ENCODE results near the gene ZNF750. TPM values are rescaled to one million over a fixed set of nuclear protein-coding genes. Genes with fewer than 3 reads are reported as not detected.

The ZNF750 gene
- total RNA-seq, 1 donor from 2014 or later = 0.34 TPM

GRCh38 chr17:82797061-82797460, 42.8 kb downstream of the ZNF750 start:
- H3K9ac ChIP-seq (ENCODE audit: low read length) = no peak overlapping the region
- FAIRE-seq = no peak
- no peaks in the 10 kb centered on the region for H3K27me3 ChIP-seq (ENCODE audit: insufficient read depth, low read length)
- no peak for DNase-seq (ENCODE audit: low read depth)
- no peaks in the 10 kb centered on the region for H3K4me1 ChIP-seq (ENCODE audit: insufficient read depth, low read length)
- Mint-ChIP-seq H3K9me3 (ENCODE audit: unreplicated experiment) (peaks cover 3% of the 10 kb centered on the region), H3K36me3 (ENCODE audit: low read depth, unreplicated experiment) (peaks cover 15% of the 10 kb centered on the region), H3K4me1 (ENCODE audit: low read depth, unreplicated experiment) (peaks cover 1% of the 10 kb centered on the region), H3K27ac (ENCODE audit: unreplicated experiment) (no peak overlapping the region), H3K4me3 (ENCODE audit: unreplicated experiment) (no peak overlapping the region), H3K27me3 (ENCODE audit: low read depth, unreplicated experiment) (no peaks in the 10 kb centered on the region)
- peaks cover 28% of the 10 kb centered on the region for H3K79me2 ChIP-seq (ENCODE audit: insufficient read depth, low read length)
- H4K20me1 ChIP-seq (ENCODE audit: insufficient read depth, low read length) = peaks cover 27% of the 10 kb centered on the region
- TF ChIP-seq EZH2 (IDR thresholded peaks at IDR 0.05; ENCODE audit: insufficient read depth, low read length) = no peak
- no peak for TF ChIP-seq CTCF (IDR thresholded peaks at IDR 0.05; ENCODE audit: insufficient read depth, low read depth, low read length)
- H3K36me3 ChIP-seq (ENCODE audit: insufficient read depth, low read length) = no peaks in the 10 kb centered on the region
- H2AFZ ChIP-seq (ENCODE audit: low read depth, low read length) = no peak overlapping the region
- no peaks in the 10 kb centered on the region for H3K9me3 ChIP-seq (ENCODE audit: insufficient read depth, low read depth, low read length)
- no peak overlapping the region for H3K4me2 ChIP-seq (ENCODE audit: low read length)
- no peak overlapping the region for H3K27ac ChIP-seq (ENCODE audit: low read depth, low read length)
- H3K4me3 ChIP-seq (ENCODE audit: insufficient read depth, low read depth, low read length) = no peak overlapping the region

- no peak overlapping the region for H3K27ac ChIP-seq (ENCODE audit: low read depth, low read length)
- H4K20me1 ChIP-seq (ENCODE audit: insufficient read depth, low read length) = peaks cover 25% of the 10 kb centered on the region
- H3K4me2 ChIP-seq (ENCODE audit: low read length) = no peak overlapping the region
- peaks cover 33% of the 10 kb centered on the region for H3K79me2 ChIP-seq (ENCODE audit: insufficient read depth, low read length)
- no peak overlapping the region for H3K9ac ChIP-seq (ENCODE audit: low read length)
- TF ChIP-seq EZH2 (IDR thresholded peaks at IDR 0.05; ENCODE audit: insufficient read depth, low read length) (no peak), CTCF (IDR thresholded peaks at IDR 0.05; ENCODE audit: insufficient read depth, low read depth, low read length) (no peak)
- no peaks in the 10 kb centered on the region for H3K9me3 ChIP-seq (ENCODE audit: insufficient read depth, low read depth, low read length)
- Mint-ChIP-seq H3K27ac (ENCODE audit: unreplicated experiment) (no peak overlapping the region), H3K27me3 (ENCODE audit: low read depth, unreplicated experiment) (no peaks in the 10 kb centered on the region), H3K4me3 (ENCODE audit: unreplicated experiment) (no peak overlapping the region), H3K9me3 (ENCODE audit: unreplicated experiment) (no peaks in the 10 kb centered on the region), H3K36me3 (ENCODE audit: low read depth, unreplicated experiment) (peaks cover 14% of the 10 kb centered on the region), H3K4me1 (ENCODE audit: low read depth, unreplicated experiment) (peaks cover 8% of the 10 kb centered on the region)
- H3K4me1 ChIP-seq (ENCODE audit: insufficient read depth, low read length) = peaks cover 8% of the 10 kb centered on the region
- no peak for FAIRE-seq
- H3K4me3 ChIP-seq (ENCODE audit: insufficient read depth, low read depth, low read length) = no peak overlapping the region
- no peak overlapping the region for H2AFZ ChIP-seq (ENCODE audit: low read depth, low read length)
- no peak for DNase-seq (ENCODE audit: low read depth)
- H3K27me3 ChIP-seq (ENCODE audit: insufficient read depth, low read length) = no peaks in the 10 kb centered on the region
- H3K36me3 ChIP-seq (ENCODE audit: insufficient read depth, low read length) = no peaks in the 10 kb centered on the region
Observed at GRCh38 chr17:82795615-82796014, 44.2 kb downstream of the ZNF750 start.

- Mint-ChIP-seq H3K27ac (ENCODE audit: unreplicated experiment) (no peak overlapping the region), H3K9me3 (ENCODE audit: unreplicated experiment) (no peaks in the 10 kb centered on the region), H3K36me3 (ENCODE audit: low read depth, unreplicated experiment) (peaks cover 11% of the 10 kb centered on the region), H3K27me3 (ENCODE audit: low read depth, unreplicated experiment) (no peaks in the 10 kb centered on the region), H3K4me1 (ENCODE audit: low read depth, unreplicated experiment) (peaks cover 8% of the 10 kb centered on the region), H3K4me3 (ENCODE audit: unreplicated experiment) (no peak overlapping the region)
- Histone ChIP-seq H4K20me1 (ENCODE audit: insufficient read depth, low read length) (peaks cover 31% of the 10 kb centered on the region), H3K9ac (ENCODE audit: low read length) (no peak overlapping the region), H3K4me2 (ENCODE audit: low read length) (no peak overlapping the region), H3K4me3 (ENCODE audit: insufficient read depth, low read depth, low read length) (no peak overlapping the region), H3K27ac (ENCODE audit: low read depth, low read length) (no peak overlapping the region), H3K79me2 (ENCODE audit: insufficient read depth, low read length) (peaks cover 40% of the 10 kb centered on the region), H3K4me1 (ENCODE audit: insufficient read depth, low read length) (peaks cover 8% of the 10 kb centered on the region), H3K27me3 (ENCODE audit: insufficient read depth, low read length) (no peaks in the 10 kb centered on the region), H3K9me3 (ENCODE audit: insufficient read depth, low read depth, low read length) (no peaks in the 10 kb centered on the region), H2AFZ (ENCODE audit: low read depth, low read length) (no peak overlapping the region), H3K36me3 (ENCODE audit: insufficient read depth, low read length) (no peaks in the 10 kb centered on the region)
- FAIRE-seq (no peak), DNase-seq (ENCODE audit: low read depth) (no peak)
- TF ChIP-seq CTCF (IDR thresholded peaks at IDR 0.05; ENCODE audit: insufficient read depth, low read depth, low read length) (no peak), EZH2 (IDR thresholded peaks at IDR 0.05; ENCODE audit: insufficient read depth, low read length) (no peak)
Observed at GRCh38 chr17:82794781-82795482, 44.9 kb downstream of the ZNF750 start.
